GM21381 (cell line): ENCODE measurements around the gene KRTAP10-7.
"Not testable (repeated sequence)": the region's sequence is repeated elsewhere in the genome, so short reads cannot be mapped to it uniquely, and the experiment has no call there.

Experiments used
- ATAC-seq: cut with Tn5 transposase; IDR thresholded peaks from one replicate; pipeline ENCODE4 v1.9.1; 2021; ENCODE audit warnings: mild to moderate bottlenecking, moderate library complexity; ENCODE audit not compliant: unreplicated experiment

KRTAP10-7 gene

GRCh38 chr21:44590311-44590721 is 10.1 kb upstream of the KRTAP10-7 start:
- ATAC-seq: no peak

DNA sequence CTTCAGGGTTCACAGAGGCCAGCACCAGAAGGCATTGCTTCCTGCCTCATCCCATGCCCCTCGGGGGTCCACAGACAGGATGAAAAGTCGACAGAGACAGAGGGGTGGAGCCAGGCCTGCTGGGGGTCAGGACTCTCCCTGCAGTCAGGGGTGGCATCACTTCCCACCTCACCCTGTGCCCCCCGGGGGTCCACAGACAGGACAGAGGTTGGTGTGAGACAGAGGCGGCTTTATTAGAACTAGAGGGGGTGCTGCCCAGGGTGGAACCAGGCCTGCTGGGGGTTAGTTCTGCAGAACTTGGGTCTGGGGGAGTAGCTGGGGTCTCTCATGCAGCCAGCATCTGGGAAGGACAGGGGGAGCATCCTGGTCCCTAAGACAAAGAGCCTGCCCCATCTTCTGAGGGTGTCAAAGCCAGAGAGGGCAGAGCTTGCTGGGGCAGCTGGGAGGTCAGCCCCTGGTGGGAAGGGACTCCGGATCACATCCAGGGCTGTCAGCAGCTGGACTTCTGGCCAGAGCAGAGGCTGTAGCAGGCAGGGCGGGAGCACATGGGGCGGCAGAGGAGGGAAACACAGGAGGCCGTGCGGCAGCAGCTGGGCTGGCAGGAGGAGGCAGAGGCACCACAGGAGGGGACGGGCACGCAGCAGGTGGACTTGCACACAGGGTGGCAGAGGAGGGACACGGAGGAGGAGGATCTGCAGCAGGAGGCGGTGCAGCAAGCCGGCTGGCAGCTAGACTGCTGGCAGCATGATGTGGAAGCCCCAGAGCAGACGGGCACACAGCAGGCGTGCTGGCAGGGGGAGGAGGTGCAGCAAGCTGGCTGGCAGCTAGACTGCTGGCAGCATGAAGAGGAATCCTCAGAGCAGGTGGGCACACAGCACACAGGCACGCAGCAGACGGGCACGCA is 9.2 kb upstream of the KRTAP10-7 start:
- ATAC-seq: not testable (repeated sequence)

- ATAC-seq: not testable (repeated sequence)
Measured at GRCh38 chr21:44591801-44592130, 8.6 kb upstream of the KRTAP10-7 start.

- no peak for ATAC-seq
Measured at GRCh38 chr21:44592446-44593311, 7.7 kb upstream of the KRTAP10-7 start, which contains the start of gene KRTAP10-6. KRTAP10-6 (minus strand) TSS chr21:44592505; CDS start chr21:44592484, 21 bp downstream.

- no peak for ATAC-seq
Measured at GRCh38 chr21:44593598-44594405, 6.6 kb upstream of the KRTAP10-7 start.

DNA sequence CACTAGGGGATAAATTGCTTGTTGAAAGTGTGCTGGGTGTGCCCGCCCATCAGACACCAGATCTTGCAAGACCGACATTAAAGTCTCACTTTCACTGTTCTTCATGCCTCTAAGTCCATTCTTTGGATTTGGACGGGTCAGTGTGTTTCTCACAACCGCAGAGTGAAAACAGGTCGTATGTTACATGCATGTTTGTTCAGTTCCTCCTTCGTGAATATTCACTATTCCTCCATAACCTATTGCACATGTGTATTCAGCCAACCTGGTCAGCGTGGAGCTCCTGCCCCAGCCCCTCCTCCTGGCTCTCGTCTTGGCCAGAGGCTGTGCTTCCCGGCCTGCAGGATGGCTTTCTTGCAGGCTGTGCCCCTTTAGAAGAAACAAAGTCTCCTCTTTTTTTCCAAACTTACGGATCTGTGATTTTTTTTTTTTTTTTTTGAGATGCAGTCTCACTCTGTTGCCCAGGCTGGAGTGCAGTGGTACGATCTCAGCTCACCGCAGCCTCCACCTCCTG is 5.9 kb upstream of the KRTAP10-7 start:
- ATAC-seq: no peak

DNA sequence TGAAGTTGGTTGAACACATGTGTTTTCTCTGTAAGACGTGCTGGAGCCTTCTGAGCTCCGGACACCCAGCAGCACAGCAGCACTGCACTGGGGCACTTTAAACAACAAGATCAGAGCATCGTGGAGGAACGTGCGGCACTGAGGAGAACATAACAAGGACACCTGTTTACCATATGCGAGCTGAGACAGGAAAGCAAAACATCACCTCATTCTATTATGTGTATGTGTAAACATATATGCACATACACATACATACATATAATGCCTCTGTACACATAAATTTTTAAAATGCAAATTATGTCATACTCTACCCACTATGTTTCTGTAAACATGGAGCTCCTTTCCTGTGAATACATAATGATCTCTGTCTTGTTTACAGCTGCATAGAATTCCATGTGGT is 4.9 kb upstream of the KRTAP10-7 start:
- no peak for ATAC-seq

DNA sequence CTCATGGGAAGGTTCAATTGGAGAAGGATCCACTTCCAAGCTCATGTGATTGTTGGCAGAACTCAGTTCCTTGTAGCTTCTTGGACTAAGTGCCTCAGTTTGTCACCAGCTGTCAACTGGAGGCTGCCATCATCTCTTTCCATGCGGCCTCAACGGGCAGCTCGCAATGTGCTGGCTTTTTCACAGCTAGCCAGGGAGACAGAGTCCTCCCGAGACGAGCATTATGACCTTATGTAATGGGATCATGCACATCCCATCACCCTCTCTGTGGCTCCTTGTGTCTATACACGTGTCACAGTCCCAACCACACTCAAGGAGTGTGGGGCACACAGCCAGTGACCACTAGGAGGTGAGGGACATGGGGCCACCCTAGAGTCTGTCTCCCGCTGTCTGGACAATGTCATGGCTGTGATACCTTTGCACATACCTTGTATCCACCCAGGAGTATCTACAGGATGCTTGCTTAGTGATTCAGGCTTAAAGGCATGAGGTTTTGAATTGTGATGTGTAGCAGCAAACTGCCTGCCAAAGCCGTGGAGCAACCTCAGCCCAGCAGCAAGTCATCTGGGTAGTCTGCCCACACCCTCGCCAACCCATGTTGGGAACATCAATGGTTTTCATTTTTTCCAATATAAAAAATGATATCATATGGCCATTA is 4.2 kb upstream of the KRTAP10-7 start:
- no peak for ATAC-seq

GRCh38 chr21:44598061-44598460 is 2.3 kb upstream of the KRTAP10-7 start:
- no peak for ATAC-seq

DNA sequence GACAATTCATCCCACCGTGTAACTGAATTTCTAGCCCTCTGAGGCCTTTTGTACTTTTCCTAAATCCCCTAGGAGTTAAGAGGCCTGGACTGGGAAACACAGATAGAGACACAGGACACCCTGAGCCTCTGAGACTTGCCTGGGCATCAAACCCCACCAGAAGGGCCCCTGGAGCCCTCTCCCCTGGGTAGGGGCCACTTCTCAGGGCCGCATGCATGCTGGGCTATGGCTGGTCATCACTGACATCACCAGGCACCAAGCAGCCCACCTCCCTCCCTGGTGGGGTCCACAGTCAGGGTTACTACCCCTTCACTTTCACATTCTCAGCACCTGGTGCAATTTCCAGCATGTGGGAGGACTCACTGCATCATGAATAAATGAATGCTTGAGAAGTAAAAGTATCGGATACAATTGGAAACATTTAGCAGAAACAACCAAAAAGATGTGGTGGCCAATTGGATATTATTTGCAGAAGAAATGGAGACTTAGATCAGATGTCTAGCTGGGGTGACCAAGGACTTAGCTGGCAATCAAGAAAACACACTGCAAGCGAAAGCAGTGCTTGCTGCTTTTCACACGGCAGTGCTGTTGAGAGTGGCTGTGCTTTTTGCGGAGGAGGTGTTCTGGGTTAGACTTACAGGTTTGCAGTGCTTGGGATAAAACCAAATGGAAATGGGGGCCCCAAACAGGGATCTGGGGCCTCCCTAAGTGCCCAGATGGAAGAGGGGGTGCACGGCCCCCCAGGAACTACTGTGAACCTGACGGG is 950 bp upstream of the KRTAP10-7 start:
- no peak for ATAC-seq

DNA sequence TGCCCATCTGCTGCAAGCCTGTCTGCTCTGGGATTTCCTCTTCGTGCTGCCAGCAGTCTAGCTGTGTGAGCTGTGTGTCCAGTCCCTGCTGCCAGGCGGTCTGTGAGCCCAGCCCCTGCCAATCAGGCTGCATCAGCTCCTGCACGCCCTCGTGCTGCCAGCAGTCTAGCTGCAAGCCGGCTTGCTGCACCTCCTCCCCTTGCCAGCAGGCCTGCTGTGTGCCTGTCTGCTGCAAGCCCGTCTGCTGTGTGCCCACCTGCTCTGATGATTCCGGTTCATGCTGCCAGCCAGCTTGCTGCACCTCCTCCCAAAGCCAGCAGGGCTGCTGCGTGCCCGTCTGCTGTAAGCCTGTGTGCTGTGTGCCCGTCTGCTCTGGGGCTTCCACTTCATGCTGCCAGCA is 694 bp downstream of the KRTAP10-7 start:
- not testable (repeated sequence) for ATAC-seq

DNA sequence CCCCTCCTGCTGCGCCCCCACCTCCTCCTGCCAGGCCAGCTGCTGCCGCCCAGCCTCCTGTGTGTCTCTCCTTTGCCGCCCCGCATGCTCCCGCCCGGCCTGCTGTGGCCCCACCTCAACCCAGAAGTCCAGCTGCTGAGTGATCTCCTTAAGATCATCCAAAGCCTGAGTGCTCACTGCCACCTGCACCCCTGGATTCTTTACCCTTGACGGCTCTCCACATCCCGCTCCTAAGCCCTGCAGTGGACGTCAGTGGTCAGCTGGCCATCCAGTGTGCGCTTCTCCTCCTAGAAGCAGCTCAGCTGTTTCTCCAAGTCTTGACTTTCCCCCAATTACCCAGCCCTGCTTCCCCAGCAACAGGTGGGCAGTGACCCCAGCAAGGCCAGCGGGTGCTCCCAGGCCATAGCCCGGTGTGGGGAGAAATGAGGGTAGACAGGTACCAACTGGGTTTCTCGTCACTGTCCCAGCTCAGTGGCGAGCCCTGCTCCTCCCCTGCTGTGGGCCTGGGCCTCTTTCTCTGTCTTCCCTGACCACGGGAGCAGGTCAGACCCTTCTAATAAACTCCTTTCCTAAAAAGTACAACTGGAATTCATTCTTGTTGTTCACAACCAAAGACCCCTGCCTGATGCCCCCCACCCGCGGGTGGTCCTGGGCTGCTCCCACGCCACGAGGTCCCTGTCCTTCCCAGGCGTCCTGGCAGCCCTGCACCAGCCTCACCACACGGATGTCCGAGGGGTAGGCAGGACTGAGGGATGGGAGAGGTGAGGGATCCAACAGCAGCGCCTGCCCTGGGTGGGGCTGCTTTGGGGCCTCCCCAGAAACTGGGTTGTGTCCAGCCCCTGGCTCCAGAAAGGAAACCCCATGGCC is 1.4 kb downstream of the KRTAP10-7 start:
- ATAC-seq: no peak

DNA sequence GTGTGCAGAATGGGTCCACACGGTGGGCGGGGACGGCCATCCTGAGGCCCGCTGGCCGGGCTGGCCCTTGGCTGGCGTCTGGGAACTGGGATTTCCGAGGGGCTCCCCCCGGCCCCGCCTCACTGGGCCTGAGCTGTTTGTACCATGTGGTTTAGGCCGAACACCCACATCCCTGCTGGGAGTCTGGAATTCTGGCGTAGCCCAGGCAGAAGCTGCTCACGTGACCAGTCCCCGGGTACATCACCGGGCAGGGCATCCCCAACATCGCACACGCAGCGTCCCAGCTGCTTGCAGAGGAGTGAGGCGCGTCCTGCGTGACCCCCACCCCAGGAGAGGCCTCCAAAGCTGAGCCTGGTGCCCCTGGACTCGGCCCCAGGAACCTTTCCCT is 2.1 kb downstream of the KRTAP10-7 start:
- ATAC-seq: no peak

- ATAC-seq: no peak
Measured at GRCh38 chr21:44603109-44603875, 2.9 kb downstream of the KRTAP10-7 start.

DNA sequence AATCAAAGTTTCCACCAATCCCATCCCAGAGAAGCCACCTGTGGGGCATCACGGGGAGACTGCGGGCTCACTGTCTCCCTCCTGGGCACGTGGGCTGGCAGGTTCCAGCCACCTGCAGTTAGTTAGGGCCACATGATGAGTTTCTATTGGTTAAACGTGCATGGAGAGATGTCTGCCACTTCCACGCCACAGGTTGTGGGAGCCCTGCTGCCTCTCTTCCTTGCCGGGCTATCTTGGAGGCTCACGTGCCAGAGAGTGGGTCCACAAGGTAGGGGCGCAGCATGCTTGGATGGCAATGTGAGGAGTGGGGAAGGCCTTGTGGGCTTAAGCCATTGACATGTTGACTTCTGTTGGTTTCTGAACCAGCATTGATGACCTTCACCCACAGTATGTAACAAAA is 3.5 kb downstream of the KRTAP10-7 start:
- ATAC-seq: no peak

DNA sequence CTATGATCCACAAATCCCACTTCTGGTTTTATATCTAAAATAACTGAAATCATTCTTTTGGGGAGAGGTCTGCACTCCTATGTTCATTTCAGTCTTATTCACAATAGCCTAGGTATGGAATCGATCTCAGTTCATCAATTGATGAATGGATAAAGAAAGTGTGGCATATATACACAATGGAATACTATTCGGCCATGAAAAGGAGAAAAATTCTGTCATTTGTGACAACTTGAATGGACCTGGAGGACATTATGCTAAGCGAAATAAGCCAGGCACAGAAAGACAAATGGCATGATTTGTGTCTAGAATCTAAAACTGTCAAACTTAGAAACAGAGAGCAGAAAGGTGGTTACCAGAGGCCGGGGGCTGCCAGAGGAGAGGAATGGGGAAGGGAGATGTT is 6.1 kb downstream of the KRTAP10-7 start:
- no peak for ATAC-seq

- no peak for ATAC-seq
Measured at GRCh38 chr21:44609193-44609592, 8.8 kb downstream of the KRTAP10-7 start.
